ENCODE measurements around the gene ALG8.
"Not testable (repeated sequence)": the region's sequence is repeated elsewhere in the genome, so short reads cannot be mapped to it uniquely, and the experiment has no call there.

Gene ALG8

GRCh38 chr11:78177216-78177615 lies 37.8 kb upstream of the ALG8 start:
- peaks cover 2% of the 10 kb centered on the region for H3K4me1 ChIP-seq (ENCODE audit: insufficient read depth, insufficient read length)
- H3K9me3 ChIP-seq (ENCODE audit: insufficient read depth, low read length), result no peaks in the 10 kb centered on the region
- no peak for DNase-seq (ENCODE audit: low read depth, low spot score)
- no peak overlapping the region for H3K9ac ChIP-seq (ENCODE audit: insufficient read length, low read depth)
- H3K36me3 ChIP-seq (ENCODE audit: insufficient read depth, insufficient read length, low read length), result peaks cover 13% of the 10 kb centered on the region
- no peak for TF ChIP-seq YY1 (IDR thresholded peaks at IDR 0.05; ENCODE audit: insufficient read depth, insufficient read length)
- H3K4me3 ChIP-seq (ENCODE audit: insufficient read length, low read depth), result no peak overlapping the region
- H3K27me3 ChIP-seq (ENCODE audit: insufficient read depth, insufficient read length), result no peaks in the 10 kb centered on the region

DNA sequence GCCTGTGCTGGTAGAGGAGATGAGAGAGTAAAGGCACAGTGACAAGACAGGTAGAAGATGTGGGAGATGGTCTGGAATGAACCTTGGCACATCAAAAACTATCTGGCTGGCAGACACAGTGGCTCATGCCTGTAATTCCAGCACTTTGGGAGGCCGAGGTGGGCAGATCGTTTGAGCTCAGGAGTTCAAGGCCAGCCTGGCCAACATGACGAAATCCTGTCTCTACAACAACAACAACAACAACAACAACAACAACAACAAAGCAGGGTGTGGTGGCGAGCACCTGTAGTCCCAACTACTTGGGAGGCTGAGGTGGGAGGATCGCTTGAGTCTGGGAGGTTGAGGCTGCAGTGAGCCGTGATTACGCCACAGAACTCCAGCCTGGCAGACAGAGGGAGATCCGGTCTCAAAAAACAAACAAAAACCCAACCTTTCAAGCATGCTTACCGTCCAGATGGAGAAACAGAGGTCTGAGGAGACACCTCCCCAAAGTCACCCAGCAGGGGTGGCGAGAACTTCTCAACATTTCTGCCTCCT lies 37.2 kb upstream of the ALG8 start:
- Histone ChIP-seq H3K36me3 (ENCODE audit: insufficient read depth, insufficient read length, low read length) (peaks cover 13% of the 10 kb centered on the region), H3K27me3 (ENCODE audit: insufficient read depth, insufficient read length) (no peaks in the 10 kb centered on the region), H3K9me3 (ENCODE audit: insufficient read depth, low read length) (no peaks in the 10 kb centered on the region), H3K4me3 (ENCODE audit: insufficient read length, low read depth) (no peak overlapping the region), H3K4me1 (ENCODE audit: insufficient read depth, insufficient read length) (peaks cover 2% of the 10 kb centered on the region), H3K9ac (ENCODE audit: insufficient read length, low read depth) (no peak overlapping the region)
- DNase-seq (ENCODE audit: low read depth, low spot score), result no peak
- TF ChIP-seq ZNF274 (IDR thresholded peaks at IDR 0.05; ENCODE audit: low read depth, low read length), result no peak
- TF ChIP-seq SUZ12 (IDR thresholded peaks at IDR 0.05; ENCODE audit: extremely low read depth, insufficient read depth, insufficient read length), result no peak
- no peak for TF ChIP-seq YY1 (IDR thresholded peaks at IDR 0.05; ENCODE audit: insufficient read depth, insufficient read length)

- DNase-seq (ENCODE audit: low read depth, low spot score); H3K4me3 ChIP-seq (ENCODE audit: insufficient read length, low read depth); H3K9me3 ChIP-seq (ENCODE audit: insufficient read depth, low read length); H3K27me3 ChIP-seq (ENCODE audit: insufficient read depth, insufficient read length); H3K4me1 ChIP-seq (ENCODE audit: insufficient read depth, insufficient read length); H3K9ac ChIP-seq (ENCODE audit: insufficient read length, low read depth): not testable (repeated sequence)
- H3K36me3 ChIP-seq (ENCODE audit: insufficient read depth, insufficient read length, low read length), result peaks cover 13% of the 10 kb centered on the region
Observed at GRCh38 chr11:78175862-78176261, 36.4 kb upstream of the ALG8 start.

DNA sequence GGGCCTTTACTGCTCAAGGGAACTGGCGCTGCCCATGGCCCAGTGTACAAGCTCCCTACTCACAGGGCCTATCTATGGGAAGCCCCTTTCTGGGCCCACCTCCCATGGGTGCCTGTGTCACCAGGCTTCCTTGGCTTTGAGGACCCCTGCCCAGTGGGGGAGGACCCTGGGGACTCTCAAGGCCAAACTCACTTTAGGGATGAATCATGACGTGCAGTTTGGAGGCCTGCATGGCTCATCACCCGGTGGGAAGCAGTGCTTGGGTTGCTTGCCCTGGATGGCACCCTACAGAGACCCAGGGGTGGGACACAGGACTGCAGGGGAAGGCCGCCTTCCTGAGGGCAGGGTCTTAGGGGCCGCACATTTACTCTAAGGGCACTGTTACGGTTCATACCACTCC lies 32.5 kb upstream of the ALG8 start:
- no peak for DNase-seq (ENCODE audit: low read depth, low spot score)
- no peak overlapping the region for H3K9ac ChIP-seq (ENCODE audit: insufficient read length, low read depth)
- TF ChIP-seq ZNF274 (IDR thresholded peaks at IDR 0.05; ENCODE audit: low read depth, low read length), result no peak
- TF ChIP-seq SUZ12 (IDR thresholded peaks at IDR 0.05; ENCODE audit: extremely low read depth, insufficient read depth, insufficient read length), result no peak
- no peak for TF ChIP-seq YY1 (IDR thresholded peaks at IDR 0.05; ENCODE audit: insufficient read depth, insufficient read length)
- H3K36me3 ChIP-seq (ENCODE audit: insufficient read depth, insufficient read length, low read length), result peaks cover 13% of the 10 kb centered on the region
- H3K4me1 ChIP-seq (ENCODE audit: insufficient read depth, insufficient read length), result no peaks in the 10 kb centered on the region
- H3K4me3 ChIP-seq (ENCODE audit: insufficient read length, low read depth), result no peak overlapping the region
- no peaks in the 10 kb centered on the region for H3K27me3 ChIP-seq (ENCODE audit: insufficient read depth, insufficient read length)
- no peaks in the 10 kb centered on the region for H3K9me3 ChIP-seq (ENCODE audit: insufficient read depth, low read length)

- no peak overlapping the region for H3K4me3 ChIP-seq (ENCODE audit: insufficient read length, low read depth)
- no peaks in the 10 kb centered on the region for H3K27me3 ChIP-seq (ENCODE audit: insufficient read depth, insufficient read length)
- no peaks in the 10 kb centered on the region for H3K9me3 ChIP-seq (ENCODE audit: insufficient read depth, low read length)
- H3K9ac ChIP-seq (ENCODE audit: insufficient read length, low read depth), result no peak overlapping the region
- no peak for TF ChIP-seq YY1 (IDR thresholded peaks at IDR 0.05; ENCODE audit: insufficient read depth, insufficient read length)
- no peaks in the 10 kb centered on the region for H3K4me1 ChIP-seq (ENCODE audit: insufficient read depth, insufficient read length)
- H3K36me3 ChIP-seq (ENCODE audit: insufficient read depth, insufficient read length, low read length), result peaks cover 13% of the 10 kb centered on the region
- DNase-seq (ENCODE audit: low read depth, low spot score), result no peak
Observed at GRCh38 chr11:78170874-78171549, 31.6 kb upstream of the ALG8 start.

GRCh38 chr11:78170413-78170812 lies 31.0 kb upstream of the ALG8 start:
- no peak for TF ChIP-seq ZNF274 (IDR thresholded peaks at IDR 0.05; ENCODE audit: low read depth, low read length)
- no peak for TF ChIP-seq YY1 (IDR thresholded peaks at IDR 0.05; ENCODE audit: insufficient read depth, insufficient read length)
- TF ChIP-seq SUZ12 (IDR thresholded peaks at IDR 0.05; ENCODE audit: extremely low read depth, insufficient read depth, insufficient read length), result no peak
- Histone ChIP-seq H3K4me1 (ENCODE audit: insufficient read depth, insufficient read length) (no peaks in the 10 kb centered on the region), H3K27me3 (ENCODE audit: insufficient read depth, insufficient read length) (no peaks in the 10 kb centered on the region), H3K36me3 (ENCODE audit: insufficient read depth, insufficient read length, low read length) (peaks cover 13% of the 10 kb centered on the region), H3K9ac (ENCODE audit: insufficient read length, low read depth) (no peak overlapping the region), H3K9me3 (ENCODE audit: insufficient read depth, low read length) (no peaks in the 10 kb centered on the region), H3K4me3 (ENCODE audit: insufficient read length, low read depth) (no peak overlapping the region)
- DNase-seq (ENCODE audit: low read depth, low spot score), result no peak

DNA sequence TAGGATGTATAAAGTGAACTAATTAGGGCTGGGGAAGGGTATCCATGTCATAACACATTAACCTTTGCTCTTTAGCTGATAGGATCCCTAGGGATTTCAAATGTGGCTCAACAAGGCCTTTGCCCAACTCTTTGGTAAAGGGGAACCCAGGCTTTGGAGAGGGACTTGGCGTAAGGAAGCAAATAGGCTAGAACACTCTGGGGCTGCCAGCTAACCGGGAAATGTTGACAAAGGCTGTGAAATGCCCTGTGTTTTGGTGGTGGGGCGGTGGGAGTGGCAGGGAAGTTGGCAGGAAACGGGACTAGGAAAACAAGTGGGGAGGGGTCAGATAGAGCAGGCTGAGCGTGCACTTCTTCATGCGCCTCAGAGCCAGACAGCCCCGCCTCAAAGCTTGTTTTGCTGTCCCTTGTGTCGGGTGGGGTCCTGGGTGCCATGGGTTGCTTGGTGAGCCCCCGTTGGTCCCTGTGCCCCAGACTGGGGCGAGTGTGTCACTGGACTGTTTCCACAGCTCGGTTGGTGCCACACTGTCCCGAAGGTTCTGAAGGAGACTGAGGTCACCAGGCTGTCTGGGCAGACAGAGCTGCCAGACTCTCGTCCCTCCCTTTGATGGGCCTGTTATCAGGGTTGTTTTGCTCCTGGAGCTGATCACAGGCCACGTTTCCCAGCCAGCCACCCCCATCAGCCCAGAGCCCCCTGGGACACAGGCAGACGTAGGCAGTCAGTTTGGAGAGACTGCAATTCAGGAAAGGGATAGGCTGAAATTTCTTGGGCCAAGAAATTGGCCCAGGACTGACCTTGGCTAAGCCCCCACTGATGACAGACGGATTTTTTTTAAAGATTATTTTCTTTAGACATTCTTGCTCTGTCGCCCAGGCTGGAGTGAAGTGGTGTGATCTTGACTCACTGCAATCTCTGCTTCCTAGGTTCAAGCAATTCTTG lies 29.4 kb upstream of the ALG8 start:
- no peak overlapping the region for H3K4me3 ChIP-seq (ENCODE audit: insufficient read length, low read depth)
- TF ChIP-seq ZNF274 (IDR thresholded peaks at IDR 0.05; ENCODE audit: low read depth, low read length), result no peak
- TF ChIP-seq YY1 (IDR thresholded peaks at IDR 0.05; ENCODE audit: insufficient read depth, insufficient read length), result no peak
- no peak for TF ChIP-seq SUZ12 (IDR thresholded peaks at IDR 0.05; ENCODE audit: extremely low read depth, insufficient read depth, insufficient read length)
- no peaks in the 10 kb centered on the region for H3K27me3 ChIP-seq (ENCODE audit: insufficient read depth, insufficient read length)
- DNase-seq (ENCODE audit: low read depth, low spot score), result no peak
- H3K9ac ChIP-seq (ENCODE audit: insufficient read length, low read depth), result no peak overlapping the region
- no peaks in the 10 kb centered on the region for H3K4me1 ChIP-seq (ENCODE audit: insufficient read depth, insufficient read length)
- peaks cover 5% of the 10 kb centered on the region for H3K36me3 ChIP-seq (ENCODE audit: insufficient read depth, insufficient read length, low read length)
- H3K9me3 ChIP-seq (ENCODE audit: insufficient read depth, low read length), result no peaks in the 10 kb centered on the region
